SK-N-SH (cell line): ENCODE results near the gene RTN4RL1. TPM values are rescaled to one million over a fixed set of nuclear protein-coding genes. Genes with fewer than 3 reads are reported as not detected.

Source experiments
- CTCF ChIA-PET: fragments of 300-600, 350-600 bp; formaldehyde crosslinking; extraction: SDS; loops from one replicate; lab custom pipeline; 2021; lab: Yijun Ruan, JAX
- POLR2A ChIA-PET: fragments of 350-600 bp; sonication (Branson Sonifier 250); formaldehyde crosslinking; extraction: SDS; loops from one replicate; lab custom pipeline; 2020; ENCODE audit warnings: antibody characterized with exemption, inconsistent platforms; lab: Yijun Ruan, JAX
- DNase-seq: peaks from one replicate; pipeline ENCODE4 v3.0.0; 2012
- H2AFZ ChIP-seq: fragments of 200-600 bp; sonication (generic); 2 replicates; pipeline ENCODE4 v1.8.1; 2016; ENCODE audit warnings: antibody characterized with exemption, mild to moderate bottlenecking, low read depth
- H3F3A ChIP-seq: fragments of 200-600 bp; sonication (generic); replicated peaks from 2 replicates; pipeline ENCODE3; 2016; ENCODE audit warnings: antibody characterized with exemption, mild to moderate bottlenecking; ENCODE audit not compliant: insufficient read depth
- H3K27ac ChIP-seq, 2 experiments: fragments of 200-500 bp in 1 of 2; fragments of 200-600 bp in 1 of 2; sonication (Bioruptor generic) in 1 of 2; sonication (generic), shearing (Covaris generic) in 1 of 2; 2 replicates each; pipeline versions ENCODE4 v1.5.1 to v1.6.1; 2014 to 2016; ENCODE audit warnings: low read depth in 2 of 2, inconsistent platforms in 1 of 2, low read length in 1 of 2, mild to moderate bottlenecking in 1 of 2, mixed read lengths in 1 of 2
- H3K27me3 ChIP-seq: fragments of 200-600 bp; sonication (generic), shearing (Covaris generic); 2 replicates; pipeline ENCODE4 v1.6.1; 2016; ENCODE audit warnings: mixed run types; ENCODE audit not compliant: insufficient read depth
- H3K36me3 ChIP-seq, 2 experiments: fragments of 200-500 bp in 1 of 2; fragments of 200-600 bp in 1 of 2; sonication (Bioruptor generic) in 1 of 2; sonication (generic) in 1 of 2; replicated peaks in 1 of 2; 2 replicates each; pipeline versions ENCODE3 to v1.5.1; 2014 to 2016; ENCODE audit warnings: low read length in 1 of 2, mild to moderate bottlenecking in 1 of 2; ENCODE audit not compliant: insufficient read depth in 2 of 2, control insufficient read depth in 1 of 2
- H3K4me1 ChIP-seq, 2 experiments: fragments of 200-500 bp in 1 of 2; fragments of 200-600 bp in 1 of 2; sonication (Bioruptor generic) in 1 of 2; sonication (generic), shearing (Covaris generic) in 1 of 2; 2 replicates each; pipeline versions ENCODE4 v1.5.1 to v1.6.1; 2014 to 2016; ENCODE audit warnings: low read depth in 1 of 2, low read length in 1 of 2, mixed run types in 1 of 2; ENCODE audit not compliant: insufficient read depth in 2 of 2, control insufficient read depth in 1 of 2
- H3K4me2 ChIP-seq: fragments of 200-600 bp; sonication (generic), shearing (Covaris generic); 2 replicates; pipeline ENCODE4 v1.6.1; 2017; ENCODE audit warnings: mixed run types
- H3K4me3 ChIP-seq, 2 experiments: fragments of 200-500 bp in 1 of 2; fragments of 200-600 bp in 1 of 2; sonication (Bioruptor generic) in 1 of 2; sonication (generic), shearing (Covaris generic) in 1 of 2; 2 replicates each; pipeline versions ENCODE4 v1.5.1 to v1.8.1; 2014 to 2016; ENCODE audit warnings: low read depth in 2 of 2, inconsistent platforms in 1 of 2, low read length in 1 of 2, mild to moderate bottlenecking in 1 of 2, mixed read lengths in 1 of 2, moderate library complexity in 1 of 2
- H3K79me2 ChIP-seq: fragments of 200-600 bp; sonication (generic); 2 replicates; pipeline ENCODE4 v1.8.1; 2017; ENCODE audit warnings: mild to moderate bottlenecking; ENCODE audit not compliant: insufficient read depth
- H3K9ac ChIP-seq: fragments of 200-600 bp; sonication (generic); 2 replicates; pipeline ENCODE4 v1.6.1; 2017; ENCODE audit warnings: mixed run types
- H3K9me2 ChIP-seq: fragments of 200-600 bp; sonication (generic); 2 replicates; pipeline ENCODE4 v1.6.1; 2017; ENCODE audit warnings: mixed run types
- H3K9me3 ChIP-seq: fragments of 200-600 bp; sonication (generic); 2 replicates; pipeline ENCODE4 v1.6.1; 2017; ENCODE audit warnings: mixed run types, mild to moderate bottlenecking, moderate library complexity
- H4K20me1 ChIP-seq: fragments of 200-600 bp; sonication (generic); 2 replicates; pipeline ENCODE4 v1.6.1; 2017; ENCODE audit warnings: mild to moderate bottlenecking, mixed run types; ENCODE audit not compliant: insufficient read depth
- CHD2 ChIP-seq: fragments of 150-350 bp; IDR thresholded peaks from 2 replicates; pipeline ENCODE4 v1.6.1; 2018; ENCODE audit warnings: low read length; ENCODE audit not compliant: partially characterized antibody
- ELF1 ChIP-seq: IDR thresholded peaks from 2 replicates; pipeline ENCODE4 v1.4.0; 2012
- GABPA ChIP-seq: IDR thresholded peaks from 2 replicates; pipeline ENCODE4 v1.4.0; 2012; ENCODE audit warnings: low read depth, mild to moderate bottlenecking
- JUND ChIP-seq: IDR thresholded peaks from 2 replicates; pipeline ENCODE4 v1.4.0; 2012
- MEF2A ChIP-seq: IDR thresholded peaks from 2 replicates; pipeline ENCODE4 v1.4.0; 2012; ENCODE audit warnings: low read depth, borderline replicate concordance
- MXI1 ChIP-seq: IDR thresholded peaks from 2 replicates; pipeline ENCODE4 v1.6.1; 2012; ENCODE audit warnings: mild to moderate bottlenecking, low read depth, low read length, improper control_type of control experiment
- NFIC ChIP-seq: IDR thresholded peaks from 2 replicates; pipeline ENCODE4 v1.4.0; 2012; ENCODE audit warnings: borderline replicate concordance
- RCOR1 ChIP-seq: fragments of 150-350 bp; IDR thresholded peaks from 2 replicates; pipeline ENCODE4 v1.6.1; 2017; ENCODE audit warnings: antibody characterized with exemption, low read length
- RFX5 ChIP-seq: IDR thresholded peaks from 2 replicates; pipeline ENCODE4 v1.6.1; 2012; ENCODE audit warnings: mild to moderate bottlenecking, improper control_type of control experiment, low read length
- RXRA ChIP-seq: IDR thresholded peaks from 2 replicates; pipeline ENCODE4 v1.4.0; 2012; ENCODE audit warnings: low read depth, mild to moderate bottlenecking, borderline replicate concordance
- TAF1 ChIP-seq: IDR thresholded peaks from 2 replicates; pipeline ENCODE4 v1.6.1; 2012; ENCODE audit warnings: low read depth, mild to moderate bottlenecking, low read length, moderate library complexity, borderline replicate concordance
- TCF12 ChIP-seq: IDR thresholded peaks from 2 replicates; pipeline ENCODE4 v1.4.0; 2012
- TEAD4 ChIP-seq: IDR thresholded peaks from 2 replicates; pipeline ENCODE4 v1.4.0; 2012; ENCODE audit warnings: mild to moderate bottlenecking, borderline replicate concordance; ENCODE audit not compliant: insufficient read depth
- YY1 ChIP-seq: IDR thresholded peaks from 2 replicates; pipeline ENCODE4 v1.4.0; 2012; ENCODE audit warnings: low read depth, mild to moderate bottlenecking
- WGBS: methylation state at CpG from one replicate; pipeline ENCODE4 v1.1.6; 2017; ENCODE audit warnings: low lambda C conversion rate; 5-methylcytosine and 5-hydroxymethylcytosine counted together
- polyA plus RNA-seq, 3 experiments: library from polyadenylated mRNA; depleted of rRNA; stranded (reverse); fragments of >200 nt; gene quantifications; 2 replicates each; pipeline ENCODE4 v1.2.3, GENCODE V29; 2012
- TF ChIP-seq, protein P1 (sequence below): IDR thresholded peaks from 2 replicates; pipeline ENCODE4 v1.4.0; 2012; ENCODE audit warnings: low read depth, borderline replicate concordance
- TF ChIP-seq, protein P2 (sequence below): IDR thresholded peaks from 2 replicates; pipeline ENCODE4 v1.6.1; 2012; ENCODE audit warnings: mild to moderate bottlenecking, low read depth, low read length, moderate library complexity
- TF ChIP-seq, protein P3 (sequence below): fragments of 200-600 bp; sonication (generic); IDR thresholded peaks from 2 replicates; pipeline ENCODE4 v1.6.1; 2017; ENCODE audit warnings: antibody characterized with exemption, mild to moderate bottlenecking, moderate library complexity
- TF ChIP-seq, protein P4 (sequence below): IDR thresholded peaks from 2 replicates; pipeline ENCODE4 v1.4.0; 2012; ENCODE audit warnings: low read depth
- TF ChIP-seq, protein P5 (sequence below): fragments of 150-350 bp; IDR thresholded peaks from 2 replicates; pipeline ENCODE4 v1.6.1; 2016; ENCODE audit warnings: mild to moderate bottlenecking, low read depth, low read length

Gene RTN4RL1
- polyA plus RNA-seq, 1 of the 3 experiments (the other 2 are of a cell fraction) = 0.07 TPM

DNA sequence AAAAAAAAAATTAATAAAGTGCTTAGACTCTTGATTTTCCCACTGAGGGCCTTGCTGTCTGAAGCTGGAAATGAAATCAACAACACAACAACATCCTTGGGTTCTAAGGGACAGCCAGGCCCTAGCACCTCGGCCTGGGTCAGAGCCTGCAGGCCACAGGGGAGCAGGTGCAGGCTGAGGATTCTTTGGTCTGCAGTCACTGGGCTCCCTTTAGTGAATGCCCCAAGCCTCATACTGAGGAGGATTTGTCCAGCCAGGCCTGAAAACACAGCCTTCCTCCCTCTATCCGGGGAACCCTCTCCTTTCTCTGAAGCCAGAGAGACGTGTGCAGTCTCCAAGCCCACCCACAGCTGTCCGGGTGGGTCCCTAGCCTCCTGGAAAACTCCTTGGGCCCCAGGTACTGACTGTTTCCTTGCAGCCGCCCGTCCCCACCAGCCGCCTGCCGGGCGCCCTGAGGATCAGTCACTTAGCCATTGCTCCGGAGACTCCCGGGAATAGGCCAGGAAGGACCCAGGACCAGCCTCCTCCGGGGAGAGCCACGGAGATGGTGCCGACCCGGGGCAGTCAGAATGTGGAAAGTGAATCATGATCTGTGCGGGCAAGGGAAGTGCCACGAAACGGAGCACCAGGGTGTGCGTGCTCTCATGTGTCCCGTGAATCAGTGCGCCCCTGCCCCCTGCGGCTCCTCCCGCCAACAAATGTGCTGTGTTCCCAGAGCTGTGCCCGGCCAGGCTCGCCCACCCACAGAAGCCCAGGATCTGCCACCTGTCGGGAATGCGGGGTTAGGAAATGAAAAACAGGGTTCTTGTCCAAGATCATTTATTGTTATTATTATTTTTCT is 91.0 kb downstream of the RTN4RL1 start:
- POLR2A ChIA-PET = no interaction called here
- no peak overlapping the region for H2AFZ ChIP-seq
- no peaks in the 10 kb centered on the region for H3K9me3 ChIP-seq
- H3F3A ChIP-seq = no peaks in the 10 kb centered on the region
- DNase-seq = no peak
- 73% methylated on average over 15 of the region's 27 CpGs for WGBS
- CTCF ChIA-PET = interaction anchor here (0.6 to 1.2 kb wide), 3 partner anchors 25 to 138 kb away, joined by 3 read pairs; no protein-coding TSS in a partner anchor
- H3K79me2 ChIP-seq = no peaks in the 10 kb centered on the region
- no peaks in the 10 kb centered on the region for H3K36me3 ChIP-seq
- H3K27me3 ChIP-seq = no peaks in the 10 kb centered on the region
- no peaks in the 10 kb centered on the region for H4K20me1 ChIP-seq
- H3K4me1 ChIP-seq = no peaks in the 10 kb centered on the region; a peak in 1 of 4 replicates
- H3K4me2 ChIP-seq = no peak overlapping the region
- no peaks in the 10 kb centered on the region for H3K9me2 ChIP-seq
- H3K4me3 ChIP-seq = no peak overlapping the region
- TF ChIP-seq, protein P1, sequence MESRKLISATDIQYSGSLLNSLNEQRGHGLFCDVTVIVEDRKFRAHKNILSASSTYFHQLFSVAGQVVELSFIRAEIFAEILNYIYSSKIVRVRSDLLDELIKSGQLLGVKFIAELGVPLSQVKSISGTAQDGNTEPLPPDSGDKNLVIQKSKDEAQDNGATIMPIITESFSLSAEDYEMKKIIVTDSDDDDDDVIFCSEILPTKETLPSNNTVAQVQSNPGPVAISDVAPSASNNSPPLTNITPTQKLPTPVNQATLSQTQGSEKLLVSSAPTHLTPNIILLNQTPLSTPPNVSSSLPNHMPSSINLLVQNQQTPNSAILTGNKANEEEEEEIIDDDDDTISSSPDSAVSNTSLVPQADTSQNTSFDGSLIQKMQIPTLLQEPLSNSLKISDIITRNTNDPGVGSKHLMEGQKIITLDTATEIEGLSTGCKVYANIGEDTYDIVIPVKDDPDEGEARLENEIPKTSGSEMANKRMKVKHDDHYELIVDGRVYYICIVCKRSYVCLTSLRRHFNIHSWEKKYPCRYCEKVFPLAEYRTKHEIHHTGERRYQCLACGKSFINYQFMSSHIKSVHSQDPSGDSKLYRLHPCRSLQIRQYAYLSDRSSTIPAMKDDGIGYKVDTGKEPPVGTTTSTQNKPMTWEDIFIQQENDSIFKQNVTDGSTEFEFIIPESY = no peak
- TF ChIP-seq RFX5 (no peak), TEAD4 (no peak), JUND (no peak), NFIC (no peak), TCF12 (no peak), GABPA (no peak), RXRA (no peak), MXI1 (no peak), ELF1 (no peak), RCOR1 (no peak), CHD2 (no peak), TAF1 (no peak), YY1 (no peak), MEF2A (no peak)
- TF ChIP-seq, protein P2, sequence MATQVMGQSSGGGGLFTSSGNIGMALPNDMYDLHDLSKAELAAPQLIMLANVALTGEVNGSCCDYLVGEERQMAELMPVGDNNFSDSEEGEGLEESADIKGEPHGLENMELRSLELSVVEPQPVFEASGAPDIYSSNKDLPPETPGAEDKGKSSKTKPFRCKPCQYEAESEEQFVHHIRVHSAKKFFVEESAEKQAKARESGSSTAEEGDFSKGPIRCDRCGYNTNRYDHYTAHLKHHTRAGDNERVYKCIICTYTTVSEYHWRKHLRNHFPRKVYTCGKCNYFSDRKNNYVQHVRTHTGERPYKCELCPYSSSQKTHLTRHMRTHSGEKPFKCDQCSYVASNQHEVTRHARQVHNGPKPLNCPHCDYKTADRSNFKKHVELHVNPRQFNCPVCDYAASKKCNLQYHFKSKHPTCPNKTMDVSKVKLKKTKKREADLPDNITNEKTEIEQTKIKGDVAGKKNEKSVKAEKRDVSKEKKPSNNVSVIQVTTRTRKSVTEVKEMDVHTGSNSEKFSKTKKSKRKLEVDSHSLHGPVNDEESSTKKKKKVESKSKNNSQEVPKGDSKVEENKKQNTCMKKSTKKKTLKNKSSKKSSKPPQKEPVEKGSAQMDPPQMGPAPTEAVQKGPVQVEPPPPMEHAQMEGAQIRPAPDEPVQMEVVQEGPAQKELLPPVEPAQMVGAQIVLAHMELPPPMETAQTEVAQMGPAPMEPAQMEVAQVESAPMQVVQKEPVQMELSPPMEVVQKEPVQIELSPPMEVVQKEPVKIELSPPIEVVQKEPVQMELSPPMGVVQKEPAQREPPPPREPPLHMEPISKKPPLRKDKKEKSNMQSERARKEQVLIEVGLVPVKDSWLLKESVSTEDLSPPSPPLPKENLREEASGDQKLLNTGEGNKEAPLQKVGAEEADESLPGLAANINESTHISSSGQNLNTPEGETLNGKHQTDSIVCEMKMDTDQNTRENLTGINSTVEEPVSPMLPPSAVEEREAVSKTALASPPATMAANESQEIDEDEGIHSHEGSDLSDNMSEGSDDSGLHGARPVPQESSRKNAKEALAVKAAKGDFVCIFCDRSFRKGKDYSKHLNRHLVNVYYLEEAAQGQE = no peak
- TF ChIP-seq, protein P3, sequence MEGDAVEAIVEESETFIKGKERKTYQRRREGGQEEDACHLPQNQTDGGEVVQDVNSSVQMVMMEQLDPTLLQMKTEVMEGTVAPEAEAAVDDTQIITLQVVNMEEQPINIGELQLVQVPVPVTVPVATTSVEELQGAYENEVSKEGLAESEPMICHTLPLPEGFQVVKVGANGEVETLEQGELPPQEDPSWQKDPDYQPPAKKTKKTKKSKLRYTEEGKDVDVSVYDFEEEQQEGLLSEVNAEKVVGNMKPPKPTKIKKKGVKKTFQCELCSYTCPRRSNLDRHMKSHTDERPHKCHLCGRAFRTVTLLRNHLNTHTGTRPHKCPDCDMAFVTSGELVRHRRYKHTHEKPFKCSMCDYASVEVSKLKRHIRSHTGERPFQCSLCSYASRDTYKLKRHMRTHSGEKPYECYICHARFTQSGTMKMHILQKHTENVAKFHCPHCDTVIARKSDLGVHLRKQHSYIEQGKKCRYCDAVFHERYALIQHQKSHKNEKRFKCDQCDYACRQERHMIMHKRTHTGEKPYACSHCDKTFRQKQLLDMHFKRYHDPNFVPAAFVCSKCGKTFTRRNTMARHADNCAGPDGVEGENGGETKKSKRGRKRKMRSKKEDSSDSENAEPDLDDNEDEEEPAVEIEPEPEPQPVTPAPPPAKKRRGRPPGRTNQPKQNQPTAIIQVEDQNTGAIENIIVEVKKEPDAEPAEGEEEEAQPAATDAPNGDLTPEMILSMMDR = no peak
- TF ChIP-seq, protein P4, sequence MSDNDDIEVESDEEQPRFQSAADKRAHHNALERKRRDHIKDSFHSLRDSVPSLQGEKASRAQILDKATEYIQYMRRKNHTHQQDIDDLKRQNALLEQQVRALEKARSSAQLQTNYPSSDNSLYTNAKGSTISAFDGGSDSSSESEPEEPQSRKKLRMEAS = no peak
- TF ChIP-seq, protein P5, sequence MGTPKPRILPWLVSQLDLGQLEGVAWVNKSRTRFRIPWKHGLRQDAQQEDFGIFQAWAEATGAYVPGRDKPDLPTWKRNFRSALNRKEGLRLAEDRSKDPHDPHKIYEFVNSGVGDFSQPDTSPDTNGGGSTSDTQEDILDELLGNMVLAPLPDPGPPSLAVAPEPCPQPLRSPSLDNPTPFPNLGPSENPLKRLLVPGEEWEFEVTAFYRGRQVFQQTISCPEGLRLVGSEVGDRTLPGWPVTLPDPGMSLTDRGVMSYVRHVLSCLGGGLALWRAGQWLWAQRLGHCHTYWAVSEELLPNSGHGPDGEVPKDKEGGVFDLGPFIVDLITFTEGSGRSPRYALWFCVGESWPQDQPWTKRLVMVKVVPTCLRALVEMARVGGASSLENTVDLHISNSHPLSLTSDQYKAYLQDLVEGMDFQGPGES = no peak
- H3K27ac ChIP-seq = no peak overlapping the region
- H3K9ac ChIP-seq = no peak overlapping the region
